Measurements from ENCODE around the gene MDK. TPM values are rescaled to one million over a fixed set of nuclear protein-coding genes. Genes with fewer than 3 reads are reported as not detected.

Gene MDK
- total and polyA plus RNA-seq, 9 donors = 211 to 634 (median 411) TPM

- 89 to 94% (median 94%) methylated on average over 6 of the region's 6 CpGs for WGBS, 3 donors
- intact Hi-C loops (cut with DNase I) = no loop called here
- no peaks in the 10 kb centered on the region for H3K27me3 ChIP-seq
- TF ChIP-seq EP300 (IDR thresholded peaks at IDR 0.05) = no peak
- no peak for TF ChIP-seq POLR2A (IDR thresholded peaks at IDR 0.05)
- no peak for TF ChIP-seq CTCF (IDR thresholded peaks at IDR 0.05)
- H3K4me1 ChIP-seq (ENCODE audit: insufficient read depth) = peaks cover 4% of the 10 kb centered on the region
- peaks cover 2% of the 10 kb centered on the region for H3K36me3 ChIP-seq
- H3K9me3 ChIP-seq = no peaks in the 10 kb centered on the region
- DNase-seq = no peak
- no peak overlapping the region for H3K27ac ChIP-seq
- no peak overlapping the region for H3K4me3 ChIP-seq
These were observed 27.0 kb downstream of the MDK start for GRCh38 chr11:46408407-46408986.

GRCh38 chr11:46410021-46410420 is 28.6 kb downstream of the MDK start:
- H3K4me1 ChIP-seq (ENCODE audit: insufficient read depth) = peaks cover under 1% of the 10 kb centered on the region
- no peak overlapping the region for H3K27ac ChIP-seq
- WGBS, 3 donors = 40 to 62% (median 45%) methylated on average over 5 of the region's 5 CpGs
- no peaks in the 10 kb centered on the region for H3K9me3 ChIP-seq
- H3K27me3 ChIP-seq = no peaks in the 10 kb centered on the region
- no peak overlapping the region for H3K4me3 ChIP-seq
- no peak for DNase-seq
- intact Hi-C loops (cut with DNase I) = no loop called here
- H3K36me3 ChIP-seq = peaks cover 2% of the 10 kb centered on the region
- TF ChIP-seq EP300 (IDR thresholded peaks at IDR 0.05) (no peak), POLR2A (IDR thresholded peaks at IDR 0.05) (no peak), CTCF (IDR thresholded peaks at IDR 0.05) (no peak)

- no peak for DNase-seq
- intact Hi-C loops (cut with DNase I) = loop anchor here in 1 of 4 donors (2.0 kb wide), 1 partner anchor 59 kb away; no protein-coding TSS in a partner anchor
- H3K36me3 ChIP-seq = no peaks in the 10 kb centered on the region
- TF ChIP-seq CTCF (IDR thresholded peaks at IDR 0.05) = no peak
- TF ChIP-seq POLR2A (IDR thresholded peaks at IDR 0.05) = no peak
- TF ChIP-seq EP300 (IDR thresholded peaks at IDR 0.05) = no peak
- no peaks in the 10 kb centered on the region for H3K4me1 ChIP-seq (ENCODE audit: insufficient read depth)
- WGBS, 3 donors = 89 to 92% (median 90%) methylated on average over 9 of the region's 9 CpGs
- no peaks in the 10 kb centered on the region for H3K9me3 ChIP-seq
- H3K27me3 ChIP-seq = no peaks in the 10 kb centered on the region
- no peak overlapping the region for H3K4me3 ChIP-seq
- H3K27ac ChIP-seq = no peak overlapping the region
These were observed 32.4 kb downstream of the MDK start for GRCh38 chr11:46413760-46414465.

- Histone ChIP-seq H3K27ac (no peak overlapping the region), H3K27me3 (no peaks in the 10 kb centered on the region), H3K9me3 (no peaks in the 10 kb centered on the region), H3K4me3 (no peak overlapping the region), H3K4me1 (ENCODE audit: insufficient read depth) (no peaks in the 10 kb centered on the region), H3K36me3 (no peaks in the 10 kb centered on the region)
- intact Hi-C loops (cut with DNase I) = no loop called here
- TF ChIP-seq EP300 (IDR thresholded peaks at IDR 0.05) (no peak), CTCF (IDR thresholded peaks at IDR 0.05) (no peak), POLR2A (IDR thresholded peaks at IDR 0.05) (no peak)
- no peak for DNase-seq
- 85 to 98% (median 90%) methylated on average over 5 of the region's 5 CpGs for WGBS, 3 donors
These were observed 33.0 kb downstream of the MDK start for GRCh38 chr11:46414466-46414796.
